NCI-H345 treated with DMSO at 0.1 percent for 48 hours (cell line): ENCODE results near the gene FAT2.

Experiments used
- DNase-seq: peaks from one replicate; lab custom pipeline; 2025; ENCODE audit not compliant: unreplicated experiment; lab: John Stamatoyannopoulos, UW

Gene FAT2

DNA sequence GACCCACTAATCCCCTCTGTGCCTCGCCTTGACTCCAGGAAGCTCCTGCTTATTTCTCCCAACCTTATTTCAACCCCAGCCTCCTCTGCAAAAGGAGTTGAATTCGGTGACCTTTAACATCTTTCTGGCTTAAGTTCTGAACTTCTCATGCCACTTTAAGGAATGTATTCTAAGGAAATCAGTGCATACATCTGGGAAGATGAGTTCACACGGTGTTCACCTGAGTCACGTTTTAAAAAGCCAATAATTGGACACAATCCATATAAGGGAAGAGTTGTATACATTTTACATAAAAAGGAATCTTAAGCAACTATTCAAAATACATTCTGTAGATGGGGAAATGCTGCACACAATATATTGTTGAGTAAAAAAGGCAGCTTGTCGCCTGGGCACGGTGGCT, 33.2 kb downstream of the FAT2 start:
- no peak for DNase-seq

- no peak for DNase-seq
These were observed 33.7 kb downstream of the FAT2 start for GRCh38 chr5:151557466-151557865.

DNA sequence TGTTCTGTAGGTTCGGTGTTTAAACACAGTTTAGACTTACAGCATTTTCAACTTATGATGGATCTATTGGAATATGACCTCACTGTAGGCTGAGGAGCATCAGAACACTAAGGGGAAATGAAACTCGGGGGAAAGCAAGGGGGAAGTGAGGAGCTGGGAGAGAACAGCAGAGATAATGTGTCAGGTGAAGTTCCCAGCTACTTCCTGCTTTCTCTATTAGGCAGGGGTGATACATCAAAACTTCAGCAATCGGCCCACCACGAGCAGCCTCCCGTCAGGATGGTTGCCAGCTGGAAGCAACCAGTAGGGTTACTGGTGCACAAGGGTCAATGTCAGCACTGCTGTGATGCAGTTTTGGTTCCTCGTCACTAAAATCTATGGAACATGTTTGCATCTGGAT, 34.3 kb downstream of the FAT2 start:
- DNase-seq, result no peak

DNA sequence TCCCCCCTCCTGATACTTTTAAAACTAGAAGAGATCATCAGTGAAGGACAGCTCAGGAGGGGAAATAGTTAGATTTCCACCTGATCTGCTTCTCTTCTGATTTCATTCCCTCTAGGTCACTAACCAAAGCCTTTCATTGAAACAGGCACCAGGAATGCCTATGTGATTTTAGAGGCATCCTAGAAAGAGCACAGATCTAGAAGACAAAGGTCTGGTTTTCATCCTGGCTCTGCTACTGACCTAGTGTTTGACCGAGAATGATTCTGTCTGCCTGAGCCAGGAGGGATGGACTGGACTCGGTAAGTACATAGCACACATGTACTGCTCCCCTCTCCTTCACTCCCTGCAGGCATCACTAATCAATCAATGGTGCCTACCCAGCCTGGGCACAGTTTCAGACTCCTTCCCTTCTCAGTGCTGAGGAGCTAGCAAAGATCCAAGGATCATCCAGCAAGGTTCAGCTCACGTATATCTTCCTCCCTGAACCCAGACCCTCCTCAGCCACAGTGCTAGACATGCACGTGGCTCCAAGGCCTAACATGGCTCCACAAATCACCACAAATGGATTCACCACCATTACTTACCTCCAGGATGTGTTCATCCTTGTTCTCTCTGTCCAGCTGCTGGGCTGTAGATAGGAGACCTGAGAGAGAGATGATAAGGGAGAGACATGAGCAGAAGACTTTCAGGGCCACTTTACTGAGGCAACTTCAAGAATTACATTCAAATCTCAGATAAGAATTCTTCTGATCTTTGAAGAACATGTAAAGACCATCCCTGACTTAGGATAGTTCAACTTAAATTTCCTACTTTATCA, 35.2 kb downstream of the FAT2 start:
- DNase-seq, result no peak

GRCh38 chr5:151553695-151554094, 37.4 kb downstream of the FAT2 start:
- no peak for DNase-seq

DNA sequence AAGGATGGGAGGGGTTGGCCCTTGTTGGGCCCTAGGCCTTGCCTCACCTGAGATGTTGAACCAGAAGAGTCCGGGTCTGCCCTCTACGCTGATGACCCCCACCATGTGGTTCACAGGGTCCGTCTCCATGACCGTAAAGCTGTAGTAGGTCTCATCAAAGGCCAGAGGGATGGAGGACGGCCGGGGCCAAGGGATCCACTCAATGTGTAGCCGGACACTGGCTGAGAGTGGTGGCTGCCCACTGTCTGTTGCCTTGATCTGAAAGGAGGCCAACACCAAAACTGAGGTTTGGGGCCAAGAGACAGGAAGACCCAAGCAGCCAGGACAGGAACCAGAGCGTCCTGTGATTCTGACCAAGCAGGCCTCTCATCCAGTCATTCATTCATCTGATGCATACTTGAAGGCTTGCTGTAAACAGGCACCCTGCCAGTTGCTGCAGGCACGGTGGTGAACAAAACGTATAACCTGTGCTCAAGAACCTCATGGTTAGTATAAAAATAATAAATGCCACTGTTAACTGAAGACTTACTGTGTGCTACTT, 37.9 kb downstream of the FAT2 start:
- DNase-seq, result no peak

GRCh38 chr5:151551985-151552384, 39.1 kb downstream of the FAT2 start:
- DNase-seq, result no peak

DNA sequence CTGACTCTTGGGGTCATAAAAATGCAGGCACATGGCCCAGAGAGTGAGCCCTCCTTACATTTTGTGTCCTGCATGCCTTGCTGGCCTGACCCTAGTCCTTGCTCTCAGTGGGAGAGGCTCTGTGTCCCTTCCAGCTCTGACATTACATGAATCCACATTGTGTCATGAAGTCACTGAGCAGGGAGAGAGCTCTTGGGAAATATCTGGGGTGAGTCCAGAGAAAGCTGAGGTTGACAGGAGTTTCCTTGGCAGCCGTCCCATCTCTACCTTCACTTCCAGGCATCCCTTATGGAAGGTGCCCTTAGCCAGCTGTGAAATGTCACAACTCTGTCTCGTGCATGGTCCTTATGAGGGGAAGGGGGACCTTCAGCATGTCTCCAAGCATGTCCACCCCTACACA, 41.0 kb downstream of the FAT2 start:
- DNase-seq, result no peak

DNA sequence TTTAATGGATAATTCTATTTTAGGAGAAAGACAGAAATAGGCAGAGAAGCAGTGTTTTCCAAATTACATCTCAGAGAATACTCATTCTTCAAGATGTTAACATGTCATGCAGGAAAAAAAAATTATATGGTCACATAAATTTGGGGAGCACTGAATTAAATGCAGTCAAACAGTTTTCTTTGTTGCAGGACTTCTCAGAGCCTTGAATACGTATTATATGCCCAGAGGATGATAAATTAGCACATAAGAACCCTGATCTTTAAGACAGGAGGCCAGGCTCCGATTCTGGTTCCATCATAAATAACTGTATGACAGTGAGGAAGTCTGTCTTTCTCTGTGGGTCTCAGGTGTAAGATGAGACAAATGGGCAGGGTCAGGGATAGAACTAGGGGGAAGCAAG, 41.4 kb downstream of the FAT2 start:
- DNase-seq, result no peak

DNA sequence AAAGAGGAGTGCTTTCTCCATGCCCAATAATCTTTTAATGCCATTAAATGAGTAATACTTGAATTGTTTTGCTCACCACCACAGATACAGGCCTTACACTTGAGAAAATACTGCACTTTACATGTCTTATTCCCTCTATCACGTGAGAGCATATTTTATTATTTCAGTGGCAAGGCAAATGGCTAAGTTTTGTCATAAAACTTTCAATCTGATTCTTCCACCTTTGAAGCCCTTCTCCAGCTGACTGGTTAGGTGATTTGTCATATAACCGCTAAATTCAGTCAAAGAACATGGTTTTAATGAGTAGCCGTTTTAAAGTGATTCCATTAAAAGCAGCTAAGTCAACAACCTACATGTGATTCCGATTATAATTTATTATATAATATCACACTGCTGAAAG, 43.8 kb downstream of the FAT2 start:
- DNase-seq, result no peak

DNA sequence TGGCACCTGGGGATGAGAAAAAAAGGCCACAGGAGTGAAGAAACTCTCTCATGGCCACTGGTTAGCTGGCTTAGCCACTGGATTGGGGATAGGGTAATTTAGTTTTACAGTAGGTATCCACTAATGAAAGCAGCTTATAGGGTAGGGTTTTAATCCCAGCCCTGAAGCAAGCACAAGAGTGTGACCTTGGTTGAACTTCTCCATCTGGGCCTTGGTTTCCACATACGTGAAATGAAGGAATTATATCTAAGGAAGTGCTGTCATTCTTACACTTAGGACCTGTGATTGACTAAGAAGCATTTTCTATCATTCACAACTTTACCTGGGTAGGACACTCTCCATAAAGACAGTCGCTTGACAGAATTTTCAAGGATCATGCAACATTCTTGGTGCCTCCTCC, 49.6 kb downstream of the FAT2 start:
- DNase-seq, result no peak
